Measurements from ENCODE around the gene IGSF11.

GRCh38 chr3:118942671-118943070, 92.0 kb downstream of the IGSF11 start:
- TF ChIP-seq CTCF (IDR thresholded peaks at IDR 0.05) (no peak), ZFX (IDR thresholded peaks at IDR 0.05; ENCODE audit: borderline replicate concordance) (no peak)
